PC-3 (cell line): ENCODE measurements around the gene GBX1. TPM values are rescaled to one million over a fixed set of nuclear protein-coding genes. Genes with fewer than 3 reads are reported as not detected.

ENCODE experiments used
- ATAC-seq: fragments of 200-7000 bp; cut with Tn5 transposase; 2 replicates; pipeline ENCODE4 v1.9.1; 2020; ENCODE audit warnings: mild to moderate bottlenecking, moderate library complexity
- BruUV-seq: library from RNA; stranded (reverse); fragments of 400-500 nt; replicated peaks from 2 replicates; lab custom pipeline; 2021; lab: Mats Ljungman, UMichigan
- CTCF ChIA-PET: fragments of 300-600 bp; sonication (Branson Sonifier 250); formaldehyde crosslinking; loops from one replicate; lab custom pipeline; 2022; ENCODE audit warnings: antibody characterized with exemption; lab: Charles Lee
- POLR2A ChIA-PET: fragments of 300-600 bp; sonication (Branson Sonifier 250); formaldehyde crosslinking; loops from one replicate; lab custom pipeline; 2022; ENCODE audit warnings: antibody characterized with exemption; ENCODE audit not compliant: unreplicated experiment; lab: Charles Lee
- DNase-seq: peaks from one replicate; pipeline ENCODE4 v3.0.0-alpha.2; 2015
- H2AFZ ChIP-seq: fragments of 300-600 bp; sonication (generic); 2 replicates; pipeline ENCODE4 v1.6.0; 2016; ENCODE audit warnings: antibody characterized with exemption, low read length
- H3F3A ChIP-seq: fragments of 300-600 bp; sonication (generic); one replicate; pipeline ENCODE4 v1.6.0; 2017; ENCODE audit warnings: antibody characterized with exemption, low read length, control low read depth, mild to moderate bottlenecking; ENCODE audit not compliant: unreplicated experiment
- H3K27ac ChIP-seq: fragments of 300-600 bp; sonication (generic); 2 replicates; pipeline ENCODE4 v1.5.1; 2016; ENCODE audit warnings: mild to moderate bottlenecking, low read length
- H3K27me3 ChIP-seq: fragments of 300-600 bp; sonication (generic); 2 replicates; pipeline ENCODE4 v1.6.1; 2016; ENCODE audit warnings: low read length, mixed read lengths
- H3K36me3 ChIP-seq: fragments of 300-600 bp; sonication (generic); 2 replicates; pipeline ENCODE4 v1.6.1; 2016; ENCODE audit warnings: low read depth, mixed run types, low read length, mixed read lengths
- H3K4me1 ChIP-seq: fragments of 300-600 bp; sonication (generic); 2 replicates; pipeline ENCODE4 v1.5.1; 2016; ENCODE audit warnings: low read length; ENCODE audit not compliant: insufficient read depth
- H3K4me2 ChIP-seq: fragments of 300-600 bp; sonication (generic); 2 replicates; pipeline ENCODE4 v1.6.0; 2016; ENCODE audit warnings: low read length
- H3K4me3 ChIP-seq: fragments of 300-600 bp; sonication (generic); 2 replicates; pipeline ENCODE4 v1.5.1; 2016; ENCODE audit warnings: mild to moderate bottlenecking, low read length, mixed read lengths
- H3K79me2 ChIP-seq: fragments of 300-600 bp; sonication (generic); 2 replicates; pipeline ENCODE4 v1.6.1; 2017; ENCODE audit warnings: low read length, mixed read lengths
- H3K9ac ChIP-seq: fragments of 300-600 bp; sonication (generic); 2 replicates; pipeline ENCODE4 v1.6.0; 2016; ENCODE audit warnings: mild to moderate bottlenecking, low read length
- H3K9me2 ChIP-seq: fragments of 300-600 bp; sonication (generic); replicated peaks from 2 replicates; pipeline ENCODE4 v1.6.1; 2016; ENCODE audit warnings: mixed run types, low read length, mixed read lengths
- H3K9me3 ChIP-seq: fragments of 300-600 bp; sonication (generic); 2 replicates; pipeline ENCODE4 v1.6.1; 2016; ENCODE audit warnings: low read length, mixed read lengths
- H4K20me1 ChIP-seq: fragments of 300-600 bp; sonication (generic); 2 replicates; pipeline ENCODE4 v1.6.1; 2016; ENCODE audit warnings: low read length, mixed read lengths
- CTCF ChIP-seq: fragments of 300-600 bp; sonication (generic); conservative IDR thresholded peaks from 2 replicates; pipeline ENCODE4 v1.5.1; 2017; ENCODE audit warnings: antibody characterized with exemption, low read depth, mild to moderate bottlenecking, low read length
- EZH2 ChIP-seq: fragments of 300-600 bp; sonication (generic); IDR thresholded peaks from one replicate; pipeline ENCODE4 v1.6.1; 2017; ENCODE audit warnings: antibody characterized with exemption, mild to moderate bottlenecking, low read length; ENCODE audit not compliant: unreplicated experiment
- EZH2phosphoT487 ChIP-seq: fragments of 300-600 bp; sonication (generic); IDR thresholded peaks from 2 replicates; pipeline ENCODE4 v1.6.1; 2018; ENCODE audit warnings: mild to moderate bottlenecking, antibody characterized with exemption, low read length, borderline replicate concordance
- intact Hi-C: fragments of 100-400 bp; cut with micrococcal nuclease; formaldehyde crosslinking; loops from 2 replicates; pipeline ENCODE4 v1.9.0; 2023
- total RNA-seq: library from RNA; depleted of rRNA; stranded (reverse); fragments of >200 nt; gene quantifications from 2 replicates; pipeline ENCODE4 v1.2.3, GENCODE V29; 2014

The GBX1 gene
- total RNA-seq, 1 experiment from 2014 or later: not detected

- Histone ChIP-seq H3K36me3 (no peaks in the 10 kb centered on the region; the same call in 1 of the 2 replicates), H3K4me1 (no peaks in the 10 kb centered on the region), H3K27ac (no peak overlapping the region), H4K20me1 (no peaks in the 10 kb centered on the region), H3K4me2 (no peak overlapping the region), H3K27me3 (no peaks in the 10 kb centered on the region), H3F3A (no peaks in the 10 kb centered on the region), H3K9me2 (no peaks in the 10 kb centered on the region), H2AFZ (no peak overlapping the region), H3K4me3 (no peak overlapping the region), H3K9me3 (no peaks in the 10 kb centered on the region), H3K9ac (no peak overlapping the region), H3K79me2 (no peaks in the 10 kb centered on the region)
- CTCF ChIA-PET: no interaction called here
- DNase-seq (no peak), ATAC-seq (no peak)
- TF ChIP-seq EZH2phosphoT487 (no peak), CTCF (no peak), EZH2 (no peak)
- no TSS peak for BruUV-seq
- intact Hi-C loops: no loop called here
- POLR2A ChIA-PET: no interaction called here
Observed at GRCh38 chr7:151141311-151141854, 26.1 kb downstream of the GBX1 start.

GRCh38 chr7:151140826-151141225, 26.7 kb downstream of the GBX1 start:
- no peak overlapping the region for H3K4me3 ChIP-seq
- DNase-seq (no peak), ATAC-seq (no peak)
- no TSS peak for BruUV-seq
- no peaks in the 10 kb centered on the region for H3K79me2 ChIP-seq
- H3K36me3 ChIP-seq: no peaks in the 10 kb centered on the region; the same call in 1 of the 2 replicates
- no peaks in the 10 kb centered on the region for H4K20me1 ChIP-seq
- no peaks in the 10 kb centered on the region for H3K9me3 ChIP-seq
- no peaks in the 10 kb centered on the region for H3K9me2 ChIP-seq
- H2AFZ ChIP-seq: no peak overlapping the region
- H3K4me1 ChIP-seq: no peaks in the 10 kb centered on the region
- intact Hi-C loops: no loop called here
- CTCF ChIA-PET: no interaction called here
- no peaks in the 10 kb centered on the region for H3K27me3 ChIP-seq
- POLR2A ChIA-PET: no interaction called here
- H3F3A ChIP-seq: no peaks in the 10 kb centered on the region
- no peak overlapping the region for H3K4me2 ChIP-seq
- no peak overlapping the region for H3K27ac ChIP-seq
- no peak for TF ChIP-seq CTCF
- no peak for TF ChIP-seq EZH2
- TF ChIP-seq EZH2phosphoT487: no peak
- H3K9ac ChIP-seq: no peak overlapping the region

GRCh38 chr7:151139791-151140190, 27.7 kb downstream of the GBX1 start:
- Histone ChIP-seq H3K27me3 (no peaks in the 10 kb centered on the region), H3K27ac (no peak overlapping the region), H3K4me2 (no peak overlapping the region), H3K9ac (no peak overlapping the region), H3K4me1 (no peaks in the 10 kb centered on the region), H3K4me3 (no peak overlapping the region), H3K79me2 (no peaks in the 10 kb centered on the region), H3F3A (no peaks in the 10 kb centered on the region), H4K20me1 (no peaks in the 10 kb centered on the region), H3K9me2 (no peaks in the 10 kb centered on the region), H3K9me3 (no peaks in the 10 kb centered on the region), H3K36me3 (no peaks in the 10 kb centered on the region; the same call in 1 of the 2 replicates), H2AFZ (no peak overlapping the region)
- no TSS peak for BruUV-seq
- intact Hi-C loops: no loop called here
- TF ChIP-seq EZH2: no peak
- TF ChIP-seq EZH2phosphoT487: no peak
- no peak for TF ChIP-seq CTCF
- ATAC-seq (no peak), DNase-seq (no peak)
- ChIA-PET CTCF (interaction anchor here (1.2 kb wide), 1 partner anchor 16 kb away, joined by 4 read pairs; no protein-coding TSS in a partner anchor), POLR2A (no interaction called here)
